IMR-90 (cell line): Measurements from ENCODE around the gene SYDE2. TPM values are rescaled to one million over a fixed set of nuclear protein-coding genes. Genes with fewer than 3 reads are reported as not detected.

Source experiments
- ATAC-seq: fragments of 200-7000 bp; cut with Tn5 transposase; 2 replicates; pipeline ENCODE4 v1.9.1; 2020; ENCODE audit warnings: low read depth, mild to moderate bottlenecking, moderate library complexity
- BruUV-seq: library from RNA; stranded (reverse); fragments of 400-500 nt; replicated peaks from 2 replicates; lab custom pipeline; 2021; lab: Mats Ljungman, UMichigan
- CTCF ChIA-PET: fragments of 300-600 bp; formaldehyde crosslinking; extraction: SDS; loops from one replicate; lab custom pipeline; 2021; ENCODE audit warnings: antibody characterized with exemption; lab: Yijun Ruan, JAX
- POLR2A ChIA-PET: fragments of 300-600 bp; sonication (Branson Sonifier 250); formaldehyde crosslinking; loops from one replicate; lab custom pipeline; 2022; ENCODE audit warnings: antibody characterized with exemption; ENCODE audit not compliant: unreplicated experiment; lab: Charles Lee
- DNase-seq: peaks from one replicate; pipeline ENCODE4 v3.0.0; 2013
- H2AFZ ChIP-seq: replicated peaks from 2 replicates; pipeline ENCODE3; 2013; ENCODE audit warnings: low read length, mild to moderate bottlenecking; ENCODE audit not compliant: poor library complexity
- H2AK5ac ChIP-seq: 2 replicates; pipeline ENCODE4 v1.6.1; 2013; ENCODE audit warnings: low read depth, low read length, inconsistent platforms
- H2AK9ac ChIP-seq: replicated peaks from 2 replicates; pipeline ENCODE3; 2013; ENCODE audit warnings: mild to moderate bottlenecking, low read depth, low read length, moderate library complexity; ENCODE audit not compliant: poor library complexity
- H2BK120ac ChIP-seq: 2 replicates; pipeline ENCODE4 v1.6.1; 2013; ENCODE audit warnings: low read depth, low read length, inconsistent platforms
- H2BK15ac ChIP-seq: 3 replicates; pipeline ENCODE4 v1.6.1; 2013; ENCODE audit warnings: low read depth, low read length, inconsistent platforms
- H2BK20ac ChIP-seq: 2 replicates; pipeline ENCODE4 v1.6.1; 2013; ENCODE audit warnings: low read depth, mild to moderate bottlenecking, inconsistent platforms, low read length, moderate library complexity
- H2BK5ac ChIP-seq: 2 replicates; pipeline ENCODE4 v1.6.1; 2013; ENCODE audit warnings: mild to moderate bottlenecking, low read depth, low read length, inconsistent platforms; ENCODE audit not compliant: poor library complexity, severe bottlenecking
- H3K14ac ChIP-seq: replicated peaks from 2 replicates; pipeline ENCODE4 v1.6.1; 2013; ENCODE audit warnings: low read depth, low read length, inconsistent platforms
- H3K18ac ChIP-seq: 2 replicates; pipeline ENCODE4 v1.6.1; 2013; ENCODE audit warnings: low read depth, low read length, control low read depth
- H3K23ac ChIP-seq: 2 replicates; pipeline ENCODE4 v1.6.1; 2013; ENCODE audit warnings: low read depth, low read length, inconsistent platforms
- H3K27ac ChIP-seq: 2 replicates; pipeline ENCODE4 v1.5.1; 2013; ENCODE audit warnings: mild to moderate bottlenecking, control low read depth, low read length; ENCODE audit not compliant: insufficient read depth
- H3K27me3 ChIP-seq: 2 replicates; pipeline ENCODE4 v1.6.1; 2013; ENCODE audit warnings: low read length; ENCODE audit not compliant: control insufficient read depth, insufficient read depth
- H3K36me3 ChIP-seq: 2 replicates; pipeline ENCODE4 v1.6.1; 2013; ENCODE audit warnings: low read length, mixed read lengths; ENCODE audit not compliant: control insufficient read depth, insufficient read depth
- H3K4ac ChIP-seq: 2 replicates; pipeline ENCODE4 v1.6.1; 2013; ENCODE audit warnings: low read depth, low read length, inconsistent platforms
- H3K4me1 ChIP-seq: 2 replicates; pipeline ENCODE4 v1.6.1; 2013; ENCODE audit warnings: low read length, mixed read lengths; ENCODE audit not compliant: control insufficient read depth, insufficient read depth
- H3K4me2 ChIP-seq: 2 replicates; pipeline ENCODE4 v1.6.1; 2013; ENCODE audit warnings: low read depth, mild to moderate bottlenecking, control low read depth, low read length, moderate library complexity
- H3K4me3 ChIP-seq: 2 replicates; pipeline ENCODE4 v1.5.1; 2013; ENCODE audit warnings: low read depth, mild to moderate bottlenecking, control low read depth, low read length, moderate library complexity; ENCODE audit not compliant: insufficient read depth
- H3K56ac ChIP-seq: 2 replicates; pipeline ENCODE4 v1.6.1; 2013; ENCODE audit warnings: low read length, inconsistent platforms; ENCODE audit not compliant: insufficient read depth; ENCODE audit errors: extremely low read depth
- H3K79me1 ChIP-seq, 2 experiments: 2 replicates each; pipeline ENCODE4 v1.6.1; 2013; ENCODE audit warnings: low read length in 2 of 2, inconsistent platforms in 1 of 2, low read depth in 1 of 2
- H3K9ac ChIP-seq: 2 replicates; pipeline ENCODE4 v1.6.1; 2013; ENCODE audit warnings: low read depth, low read length, control low read depth
- H3K9me1 ChIP-seq: 2 replicates; pipeline ENCODE4 v1.6.1; 2013; ENCODE audit warnings: low read length, inconsistent platforms; ENCODE audit not compliant: insufficient read depth
- H3K9me3 ChIP-seq: 2 replicates; pipeline ENCODE4 v1.6.1; 2013; ENCODE audit warnings: low read length; ENCODE audit not compliant: control insufficient read depth, insufficient read depth
- H4K20me1 ChIP-seq: 2 replicates; pipeline ENCODE4 v1.6.1; 2013; ENCODE audit warnings: low read length, inconsistent platforms; ENCODE audit not compliant: insufficient read depth
- H4K5ac ChIP-seq: 2 replicates; pipeline ENCODE4 v1.6.1; 2013; ENCODE audit warnings: mild to moderate bottlenecking, low read depth, low read length, control low read depth
- H4K8ac ChIP-seq, 2 experiments: 2 replicates each; pipeline ENCODE4 v1.6.1; 2013; ENCODE audit warnings: low read depth in 2 of 2, low read length in 2 of 2, control low read depth in 1 of 2, inconsistent platforms in 1 of 2
- H4K91ac ChIP-seq: 2 replicates; pipeline ENCODE4 v1.6.1; 2013; ENCODE audit warnings: low read depth, low read length, inconsistent platforms; ENCODE audit not compliant: insufficient read depth
- CEBPB ChIP-seq: IDR thresholded peaks from 2 replicates; pipeline ENCODE4 v1.6.1; 2012; ENCODE audit warnings: low read depth, low read length, improper control_type of control experiment
- FOS ChIP-seq: fragments of 150-350 bp; IDR thresholded peaks from 2 replicates; pipeline ENCODE4 v1.6.1; 2016; ENCODE audit warnings: low read depth, low read length
- RAD21 ChIP-seq: IDR thresholded peaks from 2 replicates; pipeline ENCODE4 v1.6.1; 2012; ENCODE audit warnings: low read length, improper control_type of control experiment
- USF2 ChIP-seq: fragments of 150-350 bp; IDR thresholded peaks from 2 replicates; pipeline ENCODE4 v1.6.1; 2017; ENCODE audit warnings: mild to moderate bottlenecking, antibody characterized with exemption, low read length, low read depth
- WGBS, 2 experiments: methylation state at CpG; one replicate each; pipeline versions ENCODE4 v1.1.5 to v1.1.7; 2013; ENCODE audit warnings: missing lambda C conversion rate in 2 of 2; ENCODE audit not compliant: insufficient read length in 1 of 2; ENCODE audit errors: extremely low coverage in 2 of 2; 5-methylcytosine and 5-hydroxymethylcytosine counted together
- dilution Hi-C: fragments of 300-500 bp; cut with HindIII; formaldehyde crosslinking; loops from one replicate; pipeline ENCODE4 v1.14.3; 2018; ENCODE audit warnings: low sequenced_read_pairs; ENCODE audit not compliant: unreplicated experiment
- in situ Hi-C: fragments of 300-500 bp; cut with MboI; formaldehyde crosslinking; loops from 3 replicates; pipeline ENCODE4 v1.14.3; 2019; ENCODE audit warnings: low sequenced_read_pairs, inconsistent platforms, mixed read lengths
- intact Hi-C: fragments of 100-400 bp; cut with micrococcal nuclease; formaldehyde crosslinking; loops from 2 replicates; pipeline ENCODE4 v1.10.0; 2022
- polyA plus RNA-seq, 3 experiments: library from polyadenylated mRNA; depleted of rRNA; stranded (reverse); fragments of >200 nt; gene quantifications; 2 replicates each; pipeline ENCODE4 v1.2.3, GENCODE V29; 2012; ENCODE audit warnings: low replicate concordance in 1 of 3
- total RNA-seq: library from RNA; depleted of rRNA; stranded (reverse); fragments of >200 nt; gene quantifications from 2 replicates; pipeline ENCODE4 v1.2.3, GENCODE V29; 2012
- TF ChIP-seq, protein P1 (sequence below): conservative IDR thresholded peaks from 2 replicates; pipeline ENCODE4 v1.5.1; 2012; ENCODE audit warnings: mild to moderate bottlenecking, low read depth, low read length, improper control_type of control experiment

SYDE2 gene
- total and polyA plus RNA-seq, 2 of the 4 experiments (the other 2 are of a cell fraction), result 1.8 to 10.0 TPM

GRCh38 chr1:85118751-85119150, 82.1 kb downstream of the SYDE2 start:
- in situ Hi-C loops, result no loop called here
- H3K9me1 ChIP-seq, result no peaks in the 10 kb centered on the region
- no peaks in the 10 kb centered on the region for H3K79me1 ChIP-seq
- H3K9me3 ChIP-seq, result no peaks in the 10 kb centered on the region
- H3K36me3 ChIP-seq, result no peaks in the 10 kb centered on the region
- H4K91ac ChIP-seq, result peak overlapping the region; percentile 57
- H3K4me3 ChIP-seq, result no peak overlapping the region
- H3K56ac ChIP-seq, result no peak overlapping the region
- dilution Hi-C loops, result no loop called here
- peak overlapping the region; percentile 20; the same call in 1 of the 2 replicates for H3K4me2 ChIP-seq
- intact Hi-C loops, result loop anchor here (1.0 kb wide), 1 partner anchor 10 kb away; no protein-coding TSS in a partner anchor
- H2BK120ac ChIP-seq, result peak overlapping the region; percentile 1; the same call in 1 of the 2 replicates
- H2AK5ac ChIP-seq, result peak overlapping the region; percentile 31; the same call in 1 of the 2 replicates
- H4K20me1 ChIP-seq, result no peaks in the 10 kb centered on the region
- peak overlapping the region; percentile 28 to 42; a peak in 3 of 4 replicates for H4K8ac ChIP-seq
- H3K18ac ChIP-seq, result peak overlapping the region; percentile 70
- 0 out of 2 replicates have a peak overlapping the region, but pooled peaks have one; percentile 10 for H3K14ac ChIP-seq
- H3K27me3 ChIP-seq, result no peaks in the 10 kb centered on the region
- H2AFZ ChIP-seq, result no peak overlapping the region
- H3K27ac ChIP-seq, result peak overlapping the region; percentile 85; the same call in 1 of the 2 replicates
- peak overlapping the region; percentile 44; the same call in 1 of the 2 replicates for H3K4ac ChIP-seq
- H3K9ac ChIP-seq, result no peak overlapping the region
- peak; percentile 85 for ATAC-seq
- peaks cover 5% of the 10 kb centered on the region for H3K4me1 ChIP-seq
- no TSS peak for BruUV-seq
- peak overlapping the region; percentile 78 for H4K5ac ChIP-seq
- POLR2A ChIA-PET, result no interaction called here
- no peak overlapping the region for H2AK9ac ChIP-seq
- CTCF ChIA-PET, result no interaction called here
- TF ChIP-seq RAD21 (no peak), CEBPB (no peak), USF2 (no peak), FOS (no peak)
- TF ChIP-seq, protein P1, sequence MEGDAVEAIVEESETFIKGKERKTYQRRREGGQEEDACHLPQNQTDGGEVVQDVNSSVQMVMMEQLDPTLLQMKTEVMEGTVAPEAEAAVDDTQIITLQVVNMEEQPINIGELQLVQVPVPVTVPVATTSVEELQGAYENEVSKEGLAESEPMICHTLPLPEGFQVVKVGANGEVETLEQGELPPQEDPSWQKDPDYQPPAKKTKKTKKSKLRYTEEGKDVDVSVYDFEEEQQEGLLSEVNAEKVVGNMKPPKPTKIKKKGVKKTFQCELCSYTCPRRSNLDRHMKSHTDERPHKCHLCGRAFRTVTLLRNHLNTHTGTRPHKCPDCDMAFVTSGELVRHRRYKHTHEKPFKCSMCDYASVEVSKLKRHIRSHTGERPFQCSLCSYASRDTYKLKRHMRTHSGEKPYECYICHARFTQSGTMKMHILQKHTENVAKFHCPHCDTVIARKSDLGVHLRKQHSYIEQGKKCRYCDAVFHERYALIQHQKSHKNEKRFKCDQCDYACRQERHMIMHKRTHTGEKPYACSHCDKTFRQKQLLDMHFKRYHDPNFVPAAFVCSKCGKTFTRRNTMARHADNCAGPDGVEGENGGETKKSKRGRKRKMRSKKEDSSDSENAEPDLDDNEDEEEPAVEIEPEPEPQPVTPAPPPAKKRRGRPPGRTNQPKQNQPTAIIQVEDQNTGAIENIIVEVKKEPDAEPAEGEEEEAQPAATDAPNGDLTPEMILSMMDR, result no peak
- peak overlapping the region; percentile 90 for H2BK5ac ChIP-seq
- no peak overlapping the region for H2BK20ac ChIP-seq
- peak; percentile 35 for DNase-seq
- H2BK15ac ChIP-seq, result 0 out of 3 replicates have a peak overlapping the region, but pooled peaks have one; percentile 19
- peak overlapping the region; percentile 5; the same call in 1 of the 2 replicates for H3K23ac ChIP-seq
- WGBS, 2 experiments, result no CpG with 5 or more reads among the region's 1 CpG
